HG03565 (cell line): ENCODE measurements around the gene PTPRN2.

Experiments
- ATAC-seq: cut with Tn5 transposase; IDR thresholded peaks from one replicate; pipeline ENCODE4 v1.9.1; 2021; ENCODE audit warnings: mild to moderate bottlenecking, moderate library complexity; ENCODE audit not compliant: unreplicated experiment

Gene PTPRN2

GRCh38 chr7:158289761-158290523, 297.7 kb downstream of the PTPRN2 start:
- no peak for ATAC-seq

- no peak for ATAC-seq
Measured at GRCh38 chr7:158289231-158289630, 298.4 kb downstream of the PTPRN2 start.

GRCh38 chr7:158286210-158286609, 301.4 kb downstream of the PTPRN2 start:
- ATAC-seq = no peak

GRCh38 chr7:158285383-158285770, 302.2 kb downstream of the PTPRN2 start:
- no peak for ATAC-seq

GRCh38 chr7:158284617-158285382, 302.8 kb downstream of the PTPRN2 start:
- no peak for ATAC-seq

- ATAC-seq = no peak
Measured at GRCh38 chr7:158284121-158284520, 303.5 kb downstream of the PTPRN2 start.

GRCh38 chr7:158283016-158283974, 304.3 kb downstream of the PTPRN2 start:
- no peak for ATAC-seq

GRCh38 chr7:158282461-158283001, 305.1 kb downstream of the PTPRN2 start:
- no peak for ATAC-seq

GRCh38 chr7:158281441-158281840, 306.2 kb downstream of the PTPRN2 start:
- no peak for ATAC-seq

GRCh38 chr7:158280448-158281144, 307.0 kb downstream of the PTPRN2 start:
- no peak for ATAC-seq

- no peak for ATAC-seq
Measured at GRCh38 chr7:158279539-158280447, 307.8 kb downstream of the PTPRN2 start.

- no peak for ATAC-seq
Measured at GRCh38 chr7:158278745-158279320, 308.8 kb downstream of the PTPRN2 start.

GRCh38 chr7:158277219-158278141, 310.1 kb downstream of the PTPRN2 start:
- ATAC-seq = no peak

- no peak for ATAC-seq
Measured at GRCh38 chr7:158276414-158277218, 311.0 kb downstream of the PTPRN2 start.

- no peak for ATAC-seq
Measured at GRCh38 chr7:158275711-158276413, 311.8 kb downstream of the PTPRN2 start.

GRCh38 chr7:158274996-158275395, 312.6 kb downstream of the PTPRN2 start:
- no peak for ATAC-seq
